HS-27A (cell line): Measurements from ENCODE around the gene SSTR1.
A peak's percentile ranks its signal among the peaks of the same experiment; 100 is the strongest.
"Not testable (repeated sequence)": the region's sequence is repeated elsewhere in the genome, so short reads cannot be mapped to it uniquely, and the experiment has no call there.

ENCODE experiments used
- DNase-seq: peaks from one replicate; pipeline ENCODE4 v3.0.0-alpha.2; 2012; ENCODE audit warnings: low read depth, missing footprints

The SSTR1 gene, protein sequence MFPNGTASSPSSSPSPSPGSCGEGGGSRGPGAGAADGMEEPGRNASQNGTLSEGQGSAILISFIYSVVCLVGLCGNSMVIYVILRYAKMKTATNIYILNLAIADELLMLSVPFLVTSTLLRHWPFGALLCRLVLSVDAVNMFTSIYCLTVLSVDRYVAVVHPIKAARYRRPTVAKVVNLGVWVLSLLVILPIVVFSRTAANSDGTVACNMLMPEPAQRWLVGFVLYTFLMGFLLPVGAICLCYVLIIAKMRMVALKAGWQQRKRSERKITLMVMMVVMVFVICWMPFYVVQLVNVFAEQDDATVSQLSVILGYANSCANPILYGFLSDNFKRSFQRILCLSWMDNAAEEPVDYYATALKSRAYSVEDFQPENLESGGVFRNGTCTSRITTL

DNA sequence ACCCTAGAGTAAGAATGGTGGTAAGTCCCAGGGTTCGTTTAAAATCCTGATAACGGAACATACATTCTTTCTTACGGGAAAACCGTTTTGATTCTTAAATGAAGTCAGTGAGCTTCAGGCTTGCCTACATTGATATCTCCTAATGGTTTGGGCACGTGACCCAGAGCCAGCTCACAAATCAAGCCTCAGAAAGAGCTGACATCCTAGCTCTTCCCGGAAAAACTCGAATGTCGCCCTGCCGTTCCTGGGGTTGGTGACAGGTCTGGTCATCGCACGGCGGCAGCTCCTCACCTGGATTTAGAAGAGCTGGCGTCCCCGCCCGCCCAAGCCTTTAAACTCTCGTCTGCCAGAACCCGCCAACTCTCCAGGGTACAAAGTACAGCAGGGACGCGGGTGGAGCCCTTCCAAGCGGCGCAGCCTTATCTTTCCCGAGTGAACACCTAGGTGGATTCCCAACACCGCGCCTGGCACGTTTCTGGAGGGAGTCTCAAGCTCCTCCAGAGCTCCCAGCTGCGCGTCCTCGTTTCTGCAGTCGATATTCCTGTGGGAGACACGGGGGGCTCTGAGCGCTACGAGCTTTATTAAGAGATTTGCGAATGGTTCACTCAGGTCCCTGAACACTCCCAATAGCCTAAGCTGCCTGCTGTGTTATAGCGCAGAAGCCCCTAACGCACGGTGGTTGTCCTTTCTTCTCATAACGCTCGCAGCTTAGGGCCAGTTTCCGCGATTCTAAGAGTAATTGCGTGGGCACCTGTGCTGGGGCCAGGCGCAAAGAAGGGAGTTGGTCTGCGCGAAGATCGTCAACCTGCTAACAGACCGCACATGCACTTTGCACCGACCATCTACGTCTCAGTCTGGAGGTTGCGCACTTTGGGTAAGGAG is at the start of gene SSTR1:
TSS of gene SSTR1 (plus strand) at position 169 of the 882 bp plus-strand sequence. CDS start 1,486 bp downstream, outside the sequence.
- no peak for DNase-seq

DNA sequence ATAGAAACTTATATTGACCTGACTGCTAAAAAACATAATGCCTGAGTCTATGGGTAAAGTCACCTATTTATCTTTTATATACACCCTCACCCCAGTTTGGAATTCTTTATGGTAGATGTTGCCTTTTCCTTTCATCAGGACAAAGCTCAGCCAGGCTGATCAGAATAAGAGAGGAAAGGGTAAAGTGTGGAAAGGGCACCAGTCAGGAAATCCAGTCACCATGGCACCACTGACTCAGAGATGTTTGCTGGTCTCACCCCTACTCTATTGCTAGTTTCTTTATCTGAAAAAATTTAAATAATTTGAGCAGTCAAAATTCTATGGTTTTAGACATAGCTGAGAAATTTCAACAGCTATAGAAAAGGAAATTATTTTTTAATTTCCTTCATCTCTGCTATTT is 49.2 kb upstream of the SSTR1 start:
- no peak for DNase-seq

DNA sequence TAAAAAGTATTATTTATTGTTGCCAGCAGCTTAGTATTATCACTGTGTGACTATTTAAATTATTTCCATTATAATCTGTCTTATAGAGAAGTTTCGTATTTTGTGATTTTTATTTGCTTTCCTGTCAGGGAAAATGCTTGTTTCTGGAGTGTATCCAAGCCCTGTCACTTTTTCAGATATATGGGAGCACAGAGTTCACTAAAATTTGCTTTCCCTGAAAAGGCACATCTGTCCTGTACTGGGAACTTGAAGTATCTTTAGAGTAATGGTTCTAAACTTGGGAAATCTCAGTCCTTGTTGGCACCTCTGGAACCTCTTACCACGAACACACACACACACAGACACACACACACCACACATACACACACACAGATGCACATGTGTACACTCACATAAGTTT is 39.3 kb upstream of the SSTR1 start:
- DNase-seq: no peak

DNA sequence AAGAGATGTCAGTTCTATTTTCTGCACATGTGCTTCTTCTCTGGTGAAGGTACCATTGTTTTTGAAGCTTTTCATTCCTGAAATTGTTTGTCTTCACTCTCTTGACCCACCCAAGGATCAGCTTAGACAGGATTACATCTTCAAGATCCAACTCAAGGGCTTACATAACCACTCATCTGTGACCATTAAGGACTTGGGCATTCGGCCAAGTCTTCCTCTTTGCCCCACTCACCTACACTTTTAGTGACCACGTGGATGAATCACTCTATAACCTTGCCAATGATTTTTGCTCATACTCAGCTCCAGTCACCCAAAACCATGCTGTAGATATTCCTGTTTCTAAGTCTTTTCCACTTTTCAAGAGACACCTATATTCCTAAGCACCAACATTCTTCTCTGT is 36.5 kb upstream of the SSTR1 start:
- no peak for DNase-seq

DNA sequence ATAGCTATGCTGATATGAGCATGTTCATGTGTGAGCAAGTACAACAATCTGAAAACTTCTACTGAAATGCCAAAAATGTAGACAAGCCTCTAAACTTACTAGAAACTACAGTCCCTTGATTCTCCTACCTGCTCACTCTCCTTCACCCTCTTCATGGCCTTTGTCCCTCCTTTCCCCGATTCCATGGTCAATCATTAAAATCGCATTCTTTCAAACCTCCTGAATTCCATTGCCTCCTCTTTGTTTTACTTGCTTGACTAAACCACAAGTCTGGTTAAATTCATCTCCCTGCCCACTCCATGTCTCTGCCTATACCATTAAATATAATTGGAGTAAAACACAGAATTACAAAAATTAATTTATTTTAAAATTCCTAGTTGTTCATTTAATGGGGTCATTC is 33.0 kb upstream of the SSTR1 start:
- DNase-seq: no peak

DNA sequence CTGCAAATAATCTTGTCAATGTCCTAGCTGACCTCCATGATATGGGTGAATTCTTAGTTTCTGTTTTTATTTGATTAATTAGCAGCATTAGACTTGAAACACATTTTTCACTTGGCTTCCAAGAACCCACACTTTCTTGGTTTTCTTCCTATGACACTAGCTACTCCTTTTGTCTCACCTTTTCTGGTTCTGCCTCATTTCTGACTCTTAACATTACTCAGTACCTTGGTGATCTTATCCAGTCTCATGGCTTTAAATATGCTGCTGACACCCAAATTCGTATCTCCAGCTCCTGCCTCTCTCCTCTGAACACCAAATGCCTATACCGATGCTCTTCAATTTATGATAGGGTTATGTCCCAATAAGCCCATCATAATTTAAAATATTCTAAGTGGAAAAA is 32.0 kb upstream of the SSTR1 start:
- no peak for DNase-seq

DNA sequence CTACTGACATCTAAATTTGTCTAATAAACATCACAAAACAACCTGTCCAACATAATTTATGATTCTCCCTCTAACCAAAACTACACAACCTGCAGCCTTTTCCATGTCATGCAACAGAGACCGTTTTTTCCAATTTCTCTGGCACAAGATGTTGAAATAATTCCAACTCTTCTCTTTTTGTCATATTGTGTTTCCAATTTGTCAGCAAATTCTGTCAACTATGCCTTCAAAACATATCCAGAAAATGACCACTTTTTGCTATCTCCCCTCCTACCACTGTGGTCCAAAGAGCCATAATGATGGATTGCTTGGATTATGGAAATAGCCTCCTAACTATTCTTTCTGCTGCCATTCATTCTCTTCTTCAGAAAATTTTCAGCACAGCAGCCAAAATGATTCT is 31.3 kb upstream of the SSTR1 start:
- DNase-seq: no peak

DNA sequence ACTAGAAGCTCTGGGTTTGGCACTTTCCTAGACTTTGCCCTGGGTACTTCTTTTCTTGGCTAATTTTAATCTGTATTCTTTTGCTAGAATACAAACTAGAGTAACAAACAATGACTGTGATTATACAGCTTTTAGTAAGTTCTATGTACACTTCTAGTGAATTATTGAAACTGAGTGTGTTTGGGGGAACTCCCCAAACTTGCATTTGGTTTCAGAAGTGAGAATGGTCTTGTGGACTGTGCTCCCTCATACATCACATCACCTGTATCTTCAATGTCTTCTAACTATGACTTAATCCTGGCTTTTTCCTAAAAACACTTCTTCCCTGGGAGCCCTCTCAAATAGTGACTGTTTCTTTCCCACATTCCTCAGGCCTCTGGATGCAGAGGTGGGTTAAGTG is 23.6 kb upstream of the SSTR1 start:
- no peak for DNase-seq

DNA sequence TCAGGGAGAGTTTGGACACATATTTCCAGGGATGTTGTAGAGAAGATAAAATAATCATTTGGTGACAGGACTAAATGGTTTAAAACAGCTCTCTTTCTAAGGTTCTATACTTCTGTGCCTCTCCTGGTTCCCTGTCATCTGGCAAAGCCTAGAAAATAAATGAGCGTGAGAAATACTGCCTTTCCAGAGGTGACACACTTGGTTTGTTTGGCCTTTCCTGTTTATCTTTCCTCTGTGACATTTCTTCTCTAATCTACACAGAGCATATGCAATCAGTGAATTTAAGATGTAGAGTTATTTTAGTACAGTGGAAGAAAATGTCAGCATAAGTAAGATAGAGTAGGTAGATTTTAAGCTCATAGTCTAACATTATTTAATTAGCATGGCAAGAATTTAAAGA is 22.0 kb upstream of the SSTR1 start:
- DNase-seq: no peak

DNA sequence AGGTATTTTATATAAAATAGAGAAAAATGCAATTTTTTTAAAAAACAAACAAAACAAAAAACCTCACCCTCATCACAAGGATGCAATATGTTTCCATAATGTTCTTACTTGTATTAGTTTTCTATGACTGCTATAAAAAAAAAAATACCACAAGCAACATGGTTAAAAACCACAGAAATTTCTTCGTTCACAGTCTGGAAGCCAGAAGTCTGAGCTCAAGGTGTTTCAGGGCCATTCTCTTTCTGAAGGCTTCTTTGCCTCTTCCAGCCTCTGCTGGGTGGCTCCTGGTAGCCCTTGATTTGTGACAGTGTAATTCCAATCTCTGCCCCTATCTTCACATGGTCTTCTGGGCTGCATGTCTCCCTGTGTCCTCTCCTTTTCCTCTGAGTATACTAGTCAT is 21.5 kb upstream of the SSTR1 start:
- no peak for DNase-seq

DNA sequence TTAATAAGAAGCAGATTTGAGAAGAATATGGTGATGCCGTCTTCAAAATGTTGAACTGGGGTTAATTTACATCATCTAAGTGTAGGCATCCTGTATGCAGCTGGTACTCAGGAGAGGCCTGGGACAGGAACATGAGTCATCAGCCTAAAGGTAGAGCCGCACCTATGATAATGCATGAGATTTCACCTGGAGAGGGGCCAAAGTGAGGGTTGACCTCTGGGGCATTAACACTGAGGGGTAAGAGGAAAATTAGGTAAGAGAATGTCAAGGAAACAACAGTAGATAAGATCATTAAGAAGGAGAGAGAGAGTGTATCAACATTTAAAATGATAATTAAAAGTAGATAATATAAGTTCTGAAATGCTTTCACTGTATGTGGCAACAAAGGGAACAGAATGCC is 20.2 kb upstream of the SSTR1 start:
- DNase-seq: no peak

DNA sequence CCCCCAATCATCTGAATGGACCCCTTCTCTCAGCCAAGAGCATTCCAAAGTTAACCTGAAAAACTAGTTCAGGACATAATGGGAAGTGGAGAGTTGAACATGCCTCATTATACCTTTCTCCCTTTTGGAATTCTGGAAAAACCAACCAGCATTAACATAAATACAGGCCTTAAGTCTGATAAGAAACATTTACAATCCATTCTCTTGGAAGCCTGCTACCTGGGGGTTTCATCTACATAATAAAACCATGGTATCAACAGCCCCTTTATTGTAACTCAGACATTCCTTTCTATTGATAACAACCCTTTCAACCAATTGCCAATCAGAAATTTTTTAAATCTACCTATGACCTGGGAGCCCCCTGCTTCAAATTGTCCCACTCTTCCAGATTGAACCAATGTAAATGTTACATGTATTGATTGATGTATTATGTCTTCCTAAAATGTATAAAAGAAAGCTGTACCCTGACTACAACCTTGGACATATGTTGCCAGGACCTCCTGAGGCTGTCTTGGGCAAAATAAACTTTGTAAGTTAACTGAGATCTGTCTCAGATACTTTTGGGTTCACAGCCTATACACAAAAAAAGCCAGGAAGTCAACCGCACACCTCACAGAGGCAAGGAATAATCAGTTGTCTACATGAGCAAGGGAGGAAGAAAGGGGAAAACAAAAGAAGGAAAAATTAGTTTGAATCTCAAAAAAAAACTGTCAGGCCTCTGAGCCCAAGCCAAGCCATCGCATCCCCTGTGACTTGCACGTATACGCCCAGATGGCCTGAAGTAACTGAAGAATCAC is 17.6 kb upstream of the SSTR1 start:
- no peak for DNase-seq

DNA sequence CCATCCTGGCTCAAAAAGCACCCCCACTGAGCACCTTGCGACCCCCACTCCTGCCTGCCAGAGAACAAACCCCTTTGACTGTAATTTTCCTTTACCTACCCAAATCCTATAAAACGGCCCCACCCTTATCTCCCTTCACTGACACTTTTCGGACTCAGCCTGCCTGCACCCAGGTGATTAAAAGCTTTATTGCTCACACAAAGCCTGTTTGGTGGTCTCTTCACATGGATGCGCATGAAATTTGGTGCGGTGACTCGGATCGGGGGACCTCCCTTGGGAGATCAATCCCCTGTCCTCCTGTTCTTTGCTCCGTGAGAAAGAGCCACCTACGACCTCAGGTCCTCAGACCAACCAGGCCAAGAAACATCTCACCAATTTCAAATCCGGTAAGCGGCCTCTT is 16.9 kb upstream of the SSTR1 start:
- not testable (repeated sequence) for DNase-seq

DNA sequence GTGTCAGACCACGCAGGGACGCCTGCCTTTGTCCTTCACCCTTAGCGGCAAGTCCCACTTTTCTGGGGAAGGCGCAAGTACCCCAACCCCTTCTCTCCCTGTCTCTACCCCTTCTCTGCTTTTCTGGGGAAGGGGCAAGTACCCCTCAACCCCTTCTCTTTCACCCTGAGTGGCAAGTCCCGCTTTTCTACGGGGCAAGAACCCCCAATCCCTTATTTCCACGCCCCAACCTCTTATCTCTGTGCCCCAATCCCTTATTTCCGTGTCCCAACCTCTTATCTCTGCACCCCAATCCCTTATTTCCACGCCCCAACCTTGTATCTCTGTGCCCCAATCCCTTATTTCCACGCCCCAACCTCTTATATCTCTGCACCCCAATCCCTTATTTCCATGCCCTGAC is 16.2 kb upstream of the SSTR1 start:
- not testable (repeated sequence) for DNase-seq

DNA sequence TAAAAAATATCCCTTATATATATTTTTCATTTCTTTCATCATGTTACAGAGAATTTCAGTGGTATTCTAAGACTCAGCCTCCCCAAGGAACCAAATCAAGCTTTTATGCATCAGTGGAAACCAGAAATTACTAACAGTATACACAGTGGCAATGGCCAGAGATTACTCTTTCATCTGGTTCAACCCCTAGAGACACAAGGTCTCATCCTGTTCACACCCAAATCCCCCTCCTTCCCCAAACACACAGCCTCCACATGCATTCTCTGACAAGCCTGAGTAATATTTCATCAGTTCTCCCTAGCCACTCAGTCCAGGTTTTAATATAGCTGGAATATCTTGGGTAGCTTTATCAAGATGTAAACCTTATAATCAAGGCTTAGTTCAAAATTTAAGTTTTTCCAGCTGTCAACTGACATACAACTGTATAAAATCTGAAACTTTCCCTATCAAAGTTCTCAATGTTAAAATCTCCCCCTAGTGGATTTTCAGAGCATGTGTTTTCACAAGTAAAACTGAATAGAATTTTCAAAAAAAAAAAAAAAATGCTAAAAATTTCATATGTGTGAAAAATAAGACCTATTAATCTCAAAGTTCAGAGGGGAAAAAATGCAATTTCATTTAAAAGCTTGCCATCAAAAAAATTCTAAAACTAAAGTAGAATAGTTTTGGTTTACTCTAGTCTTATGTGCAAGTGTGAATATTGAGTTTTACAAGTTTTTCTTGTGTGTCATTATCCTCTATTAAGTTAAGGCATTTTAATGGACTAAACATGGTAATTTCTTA is 10.5 kb upstream of the SSTR1 start:
- DNase-seq: peak; percentile 34

DNA sequence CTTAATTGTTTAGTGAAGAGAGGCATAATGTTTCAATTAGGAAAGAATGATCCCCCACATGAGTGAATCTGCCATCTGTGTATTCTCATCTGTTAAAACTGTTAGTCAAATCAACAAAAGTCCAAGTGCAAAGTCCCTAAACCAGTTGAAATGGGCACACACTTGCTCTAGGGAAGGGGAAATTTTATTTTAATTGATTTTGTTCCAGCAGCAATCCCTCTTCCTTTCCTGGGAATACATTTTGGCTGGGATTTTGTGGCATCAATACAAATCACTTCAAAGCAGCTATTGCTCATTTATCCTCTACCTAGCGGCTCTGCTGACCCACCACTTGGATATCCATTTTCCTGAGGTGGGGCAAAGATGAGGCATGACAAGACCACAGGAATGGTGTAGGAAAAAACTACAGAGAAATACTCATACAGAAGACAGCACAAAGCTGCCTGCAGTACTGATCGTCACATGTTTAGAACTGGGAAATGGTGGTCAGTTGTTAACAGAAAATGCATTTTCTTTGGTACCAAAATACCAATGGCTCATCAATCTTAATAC is 9.8 kb upstream of the SSTR1 start:
- peak; percentile 43 for DNase-seq

DNA sequence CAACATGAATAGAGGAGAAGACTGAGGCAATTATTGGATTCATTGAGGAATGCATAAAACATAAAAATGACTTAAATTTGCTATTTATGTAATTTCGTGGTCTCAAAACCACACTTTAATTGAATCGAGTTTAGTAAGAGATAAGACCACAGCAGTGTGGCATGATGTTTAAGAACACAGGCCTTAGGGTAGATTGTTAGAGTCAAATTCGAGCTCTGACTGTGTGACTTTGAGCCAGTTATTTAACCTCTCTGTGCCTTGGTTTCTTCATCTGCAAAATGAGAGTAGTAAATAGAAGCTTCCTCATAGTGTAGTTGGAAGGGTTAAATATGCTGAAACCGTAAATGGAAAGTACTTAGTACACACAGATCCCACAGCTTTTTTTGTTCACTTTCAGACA is 9.3 kb upstream of the SSTR1 start:
- no peak for DNase-seq

DNA sequence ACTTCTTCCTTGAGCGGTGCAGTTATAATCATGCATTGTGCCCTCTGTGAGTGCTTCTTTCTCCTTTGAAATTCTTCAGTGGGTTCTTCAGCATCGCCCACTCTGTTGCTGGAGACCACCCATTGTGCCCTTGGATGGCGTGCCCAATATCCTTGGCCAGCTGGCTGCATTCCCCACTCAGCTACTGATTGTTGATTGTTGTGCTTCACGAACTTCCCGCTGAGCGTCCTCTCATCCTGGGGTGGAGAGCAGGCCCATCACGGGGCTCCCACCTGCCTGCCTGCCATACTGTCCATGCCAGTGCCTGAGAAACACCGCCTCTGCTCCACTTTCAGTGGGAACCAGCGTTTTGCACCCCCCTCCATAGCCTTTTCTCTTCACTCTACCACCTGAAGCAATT is 8.6 kb upstream of the SSTR1 start:
- DNase-seq: no peak

DNA sequence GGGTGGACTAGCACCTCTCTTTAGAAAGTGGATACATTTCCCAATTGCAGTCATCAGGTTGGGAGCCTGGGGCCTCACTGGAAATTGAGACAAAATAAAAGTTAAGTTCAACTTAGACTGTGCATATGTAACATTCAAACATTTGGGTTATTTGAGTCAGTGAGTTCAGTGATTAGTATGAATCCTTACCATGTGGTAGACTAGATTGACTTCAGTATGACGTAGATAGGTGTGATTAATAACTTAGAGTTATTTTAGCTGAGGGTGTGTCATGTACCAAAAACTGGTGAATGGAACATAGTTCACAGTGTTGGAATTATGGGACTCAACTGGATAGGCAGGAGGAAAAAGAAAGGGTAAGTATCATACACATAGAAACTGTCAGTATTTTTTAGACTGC is 8.0 kb upstream of the SSTR1 start:
- peak; percentile 46 for DNase-seq

DNA sequence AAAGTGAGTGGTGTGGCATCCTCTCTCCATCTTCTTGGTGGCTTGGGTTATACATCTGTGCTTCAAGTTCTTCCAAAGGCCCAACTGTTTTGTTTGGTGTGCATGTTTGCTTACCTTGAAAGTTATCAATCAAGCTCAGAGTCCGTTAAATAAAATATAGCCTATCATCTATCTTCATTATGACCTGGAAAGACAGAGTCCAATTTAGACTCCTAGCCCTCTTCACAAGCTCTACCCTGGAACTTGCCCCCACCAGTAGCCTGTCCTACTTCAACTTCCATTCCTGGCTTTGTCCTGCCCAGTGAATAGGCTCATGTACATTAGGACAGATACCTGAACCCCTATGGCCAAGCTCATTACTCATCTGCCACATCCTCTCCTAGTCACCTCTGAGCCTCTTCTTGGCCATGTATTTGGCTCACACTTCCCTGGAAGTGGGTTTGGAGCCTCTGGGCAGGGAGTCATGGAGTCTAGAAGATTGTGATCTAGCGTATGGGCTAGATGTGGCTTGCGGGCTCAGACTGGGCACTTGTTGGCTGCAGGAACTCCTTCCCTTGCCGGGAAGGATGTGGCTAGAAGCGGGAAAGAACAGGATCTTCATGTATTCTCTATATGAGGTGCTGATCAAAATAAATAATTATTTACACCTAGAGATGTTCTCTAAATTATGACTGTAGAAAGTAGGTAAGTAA is 6.4 kb upstream of the SSTR1 start:
- no peak for DNase-seq
